GM21528 (cell line): ENCODE data around the gene FAF1.
"Not testable (repeated sequence)": the region's sequence is repeated elsewhere in the genome, so short reads cannot be mapped to it uniquely, and the experiment has no call there.

Experiments
- ATAC-seq: cut with Tn5 transposase; IDR thresholded peaks from one replicate; pipeline ENCODE4 v1.9.1; 2021; ENCODE audit warnings: mild to moderate bottlenecking, moderate library complexity; ENCODE audit not compliant: unreplicated experiment, low FRiP score

Gene FAF1

DNA sequence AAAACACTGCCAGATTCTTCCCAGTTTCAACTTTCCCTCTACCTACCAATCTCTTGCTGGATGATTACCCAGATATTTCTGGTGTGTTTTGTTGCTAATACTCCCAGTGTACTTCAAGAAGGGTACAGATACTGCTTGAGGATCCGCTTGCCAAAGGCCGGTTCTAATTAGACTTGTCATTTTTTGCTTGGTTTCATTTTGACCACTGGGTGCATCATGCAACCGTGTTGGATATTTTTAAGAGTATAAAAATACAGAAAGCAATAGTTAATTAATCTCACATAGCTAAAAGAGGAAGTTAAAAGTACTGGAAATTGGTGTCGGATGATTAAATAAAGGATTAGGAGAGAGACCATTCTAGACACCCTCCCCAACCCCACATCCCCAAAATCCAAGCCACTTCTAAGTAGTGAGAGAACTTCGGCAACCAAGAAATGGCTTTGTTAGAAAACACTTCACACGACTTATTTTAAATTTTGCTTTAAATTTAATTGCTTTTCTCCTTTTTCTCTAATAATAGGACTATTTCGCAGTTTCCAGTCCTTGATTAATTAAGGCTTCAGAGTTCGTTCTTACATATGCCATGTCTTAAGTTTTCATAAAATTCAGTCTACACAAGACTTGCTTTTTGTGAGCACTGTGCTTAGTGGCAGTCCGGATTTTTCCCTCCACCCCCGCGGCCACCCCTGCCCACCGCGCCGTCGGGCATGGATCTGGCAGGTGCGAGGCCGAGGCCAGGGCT is 7.5 kb upstream of the FAF1 start:
- no peak for ATAC-seq

DNA sequence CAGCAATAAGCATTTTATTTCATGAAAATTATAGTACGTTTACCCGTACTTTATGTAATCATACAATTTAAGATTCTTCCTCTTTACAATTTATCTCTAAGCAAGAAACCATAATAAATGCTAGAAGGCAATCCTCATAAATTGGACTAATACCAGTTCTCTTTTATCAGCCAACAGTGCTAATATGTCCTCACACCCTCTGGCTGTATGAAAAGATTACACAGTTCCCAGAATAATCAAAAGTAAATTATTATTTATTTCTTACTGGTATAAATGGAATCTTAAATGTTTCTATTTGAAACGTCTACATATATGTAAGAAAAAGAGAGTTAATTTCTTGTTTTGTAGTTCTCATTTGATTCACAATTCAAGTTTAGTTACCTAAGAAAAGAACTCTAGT is 6.9 kb upstream of the FAF1 start:
- no peak for ATAC-seq

DNA sequence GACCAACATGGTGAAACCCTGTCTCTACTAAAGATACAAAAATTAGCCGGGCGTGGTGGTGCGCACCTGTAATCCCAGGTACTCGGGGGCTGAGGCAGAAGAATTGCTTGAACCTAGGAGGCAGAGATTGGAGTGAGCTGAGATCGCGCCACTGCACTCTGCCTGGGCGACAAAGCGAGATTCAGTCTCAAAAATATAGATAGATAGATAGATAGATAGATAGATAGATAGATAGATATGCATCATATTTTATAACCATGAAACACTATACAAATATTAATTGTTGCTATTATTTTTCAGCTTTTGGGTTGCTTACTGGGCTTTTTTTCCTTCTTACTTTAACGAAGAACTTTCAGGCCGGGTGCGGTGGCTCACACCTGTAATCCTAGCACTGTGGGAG is 4.8 kb upstream of the FAF1 start:
- ATAC-seq, result no peak

DNA sequence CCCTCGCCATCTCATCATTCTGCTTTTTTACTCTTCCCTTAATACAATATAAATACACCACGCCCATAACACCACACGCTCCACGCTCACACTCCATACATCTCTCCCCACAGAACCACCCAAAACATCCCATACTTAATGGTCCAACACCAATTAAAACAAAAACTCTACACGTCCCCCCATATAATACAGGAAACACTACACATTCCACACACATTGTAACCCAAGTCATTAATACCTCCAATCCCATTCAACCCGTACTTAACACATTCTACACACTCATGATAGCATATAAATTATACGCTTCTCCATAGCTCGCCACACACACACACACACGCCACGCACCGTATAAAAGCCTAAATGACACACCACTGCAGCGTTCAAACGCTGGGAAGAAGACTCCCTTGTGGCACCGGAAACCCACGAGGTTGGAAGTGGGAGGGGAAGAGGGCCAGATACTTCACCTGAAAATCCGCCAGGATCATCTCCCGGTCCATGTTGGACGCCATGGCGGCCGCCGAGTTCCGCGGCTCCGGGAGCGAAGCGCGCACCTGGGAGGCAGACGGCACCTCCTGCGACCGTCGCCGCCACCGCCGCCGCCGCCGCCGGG is 659 bp downstream of the FAF1 start:
- ATAC-seq, result peak; percentile 39

DNA sequence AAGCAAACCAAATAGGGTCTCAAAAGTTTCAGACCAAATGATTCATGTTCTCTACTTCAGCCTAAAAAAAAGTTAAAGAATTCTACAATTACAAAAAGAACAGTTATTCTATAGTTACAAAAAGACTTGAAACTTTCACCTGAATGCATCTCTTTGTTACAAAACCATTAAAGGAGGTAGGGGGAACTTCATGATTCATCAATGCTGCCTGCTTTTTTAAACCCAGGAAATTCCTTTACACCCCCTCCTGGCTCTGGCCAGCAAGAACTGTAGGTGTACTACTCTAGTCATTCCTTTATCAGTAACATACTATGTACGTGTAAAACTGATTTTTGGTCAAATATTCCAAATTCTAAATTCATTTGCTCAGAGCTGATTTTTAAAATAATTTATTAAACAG is 5.0 kb downstream of the FAF1 start:
- no peak for ATAC-seq

DNA sequence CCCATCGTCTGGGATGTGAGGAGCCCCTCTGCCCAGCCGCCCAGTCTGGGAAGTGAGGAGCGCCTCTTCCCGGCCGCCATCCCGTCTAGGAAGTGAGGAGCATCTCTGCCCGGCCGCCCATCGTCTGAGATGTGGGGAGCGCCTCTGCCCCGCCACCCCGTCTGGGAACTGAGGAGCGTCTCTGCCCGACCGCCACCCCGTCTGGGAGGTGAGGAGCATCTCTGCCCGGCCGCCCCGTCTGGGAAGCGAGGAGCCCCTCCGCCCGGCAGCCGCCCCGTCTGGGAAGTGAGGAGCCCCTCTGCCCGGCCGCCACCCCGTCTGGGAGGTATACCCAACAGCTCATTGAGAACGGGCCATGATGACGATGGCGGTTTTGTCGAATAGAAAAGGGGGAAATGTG is 7.5 kb downstream of the FAF1 start:
- ATAC-seq, result not testable (repeated sequence)

DNA sequence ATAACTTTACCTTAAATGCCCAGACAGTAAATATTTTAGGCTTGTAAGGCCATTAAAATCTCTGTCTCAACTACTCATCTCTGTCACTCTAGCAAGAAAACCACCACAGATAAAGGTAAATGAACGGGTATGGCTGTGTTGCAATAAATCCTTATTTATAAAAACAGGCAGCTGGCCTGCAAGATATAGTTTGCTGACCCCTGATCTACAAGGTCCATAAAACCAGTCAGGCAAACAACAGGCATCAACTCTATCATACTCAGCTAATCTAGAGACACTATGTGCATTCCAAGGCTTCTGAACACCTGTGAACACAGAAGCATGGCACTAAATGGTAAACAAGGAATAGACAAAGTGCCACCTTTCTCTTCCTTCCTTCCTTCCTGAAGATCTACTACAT is 9.7 kb downstream of the FAF1 start:
- no peak for ATAC-seq

DNA sequence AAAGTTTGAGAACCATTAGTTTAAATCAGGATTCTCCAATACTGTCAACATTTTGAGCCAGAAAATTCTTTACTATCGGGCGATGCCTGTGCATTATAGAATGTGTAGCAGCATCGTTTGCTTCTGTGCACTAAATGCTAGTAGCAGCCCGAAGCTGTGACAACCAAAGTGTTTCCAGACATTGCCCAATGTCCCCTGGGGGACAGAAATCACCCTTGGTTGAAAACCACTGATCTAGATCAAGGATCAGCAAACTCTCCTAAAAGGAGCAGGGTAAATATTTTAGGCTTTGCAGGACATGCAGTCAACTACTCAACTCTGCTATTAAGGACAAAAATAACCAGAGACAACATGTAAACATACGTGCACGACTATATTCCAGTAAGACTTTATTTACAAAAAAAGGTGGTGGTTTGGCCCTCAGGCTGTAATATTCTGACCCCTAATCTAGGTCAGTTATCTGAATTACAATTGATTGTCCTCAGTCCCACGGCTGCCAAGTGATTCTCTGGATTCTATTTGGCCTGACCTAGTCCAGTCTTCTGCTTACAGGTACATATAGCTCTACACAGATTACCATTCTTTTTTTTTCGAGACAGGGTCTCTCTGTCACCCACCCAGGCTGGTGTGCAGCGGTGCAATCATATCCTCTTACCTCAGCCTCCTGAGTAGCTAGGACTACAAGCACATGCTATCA is 10.6 kb downstream of the FAF1 start:
- no peak for ATAC-seq

DNA sequence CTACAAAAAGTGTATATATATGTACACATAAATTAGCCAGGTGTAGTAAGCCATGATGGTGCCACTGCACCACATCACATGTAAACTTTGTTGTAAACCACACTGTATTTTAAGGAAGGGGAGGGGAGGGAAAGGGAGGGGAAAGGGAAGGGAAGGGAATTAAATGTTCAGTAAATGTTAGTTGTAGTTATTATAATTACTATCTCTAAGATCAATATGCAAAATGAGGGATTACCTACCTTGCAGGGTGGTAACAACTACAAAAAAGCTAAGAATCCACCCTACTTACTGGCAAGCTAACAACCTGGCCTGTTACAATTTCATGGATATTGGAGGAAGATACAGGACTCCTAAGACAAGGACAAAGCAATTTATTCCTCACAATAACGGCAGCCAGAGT is 17.7 kb downstream of the FAF1 start:
- ATAC-seq, result no peak

DNA sequence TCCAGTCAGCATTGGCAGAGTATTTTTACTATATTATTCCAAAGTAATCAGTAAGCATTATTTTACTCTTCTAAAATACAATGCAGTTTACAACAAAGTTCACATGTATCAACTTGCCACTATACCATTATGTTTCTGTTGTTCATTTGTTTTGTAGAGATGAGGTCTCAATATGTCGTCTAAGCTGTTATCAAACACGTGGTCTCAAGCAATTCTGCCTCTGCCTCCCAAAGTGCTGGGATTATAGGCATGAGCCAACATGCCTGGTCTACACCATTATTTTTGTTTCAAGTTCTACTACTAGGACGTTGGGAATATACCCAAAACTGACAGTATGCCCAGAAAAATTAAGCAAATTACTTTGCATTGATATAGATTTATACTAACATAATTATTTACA is 19.8 kb downstream of the FAF1 start:
- ATAC-seq, result no peak

DNA sequence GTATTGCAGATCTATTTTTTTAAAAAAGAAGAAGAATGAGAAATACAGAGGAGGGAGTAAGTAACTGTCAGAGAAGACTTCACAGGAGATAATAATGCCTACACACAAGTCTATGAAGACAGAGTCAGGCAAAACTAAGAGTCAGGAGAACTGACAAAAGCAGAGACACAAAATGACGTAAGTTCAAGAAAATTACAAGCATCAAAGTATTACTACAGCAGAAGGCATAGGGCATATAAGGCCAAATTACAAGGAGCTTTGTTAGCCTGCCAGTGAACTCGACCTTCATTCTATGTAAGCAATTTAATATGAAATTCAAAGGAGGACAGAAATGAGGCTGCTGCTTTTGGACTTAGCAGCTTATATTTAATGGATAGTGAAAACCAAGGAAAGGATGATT is 23.7 kb downstream of the FAF1 start:
- no peak for ATAC-seq

DNA sequence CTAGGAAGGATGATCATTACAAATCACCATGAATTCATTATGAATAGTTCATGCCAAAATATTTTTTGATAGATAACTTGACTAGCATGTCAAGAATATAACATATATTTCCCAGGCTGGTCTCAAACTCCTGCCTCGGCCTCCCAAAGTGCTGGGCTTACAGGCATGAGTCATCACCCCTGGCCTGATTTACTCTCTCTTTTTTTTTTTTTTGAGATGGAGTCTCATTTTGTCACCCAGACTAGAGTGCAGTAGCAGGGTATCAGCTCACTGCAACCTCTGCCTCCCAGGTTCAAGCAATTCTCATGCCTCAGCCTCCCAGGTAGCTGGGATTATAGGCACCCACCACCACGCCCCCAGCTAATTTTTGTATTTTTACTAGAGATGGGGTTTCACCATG is 24.8 kb downstream of the FAF1 start:
- not testable (repeated sequence) for ATAC-seq

DNA sequence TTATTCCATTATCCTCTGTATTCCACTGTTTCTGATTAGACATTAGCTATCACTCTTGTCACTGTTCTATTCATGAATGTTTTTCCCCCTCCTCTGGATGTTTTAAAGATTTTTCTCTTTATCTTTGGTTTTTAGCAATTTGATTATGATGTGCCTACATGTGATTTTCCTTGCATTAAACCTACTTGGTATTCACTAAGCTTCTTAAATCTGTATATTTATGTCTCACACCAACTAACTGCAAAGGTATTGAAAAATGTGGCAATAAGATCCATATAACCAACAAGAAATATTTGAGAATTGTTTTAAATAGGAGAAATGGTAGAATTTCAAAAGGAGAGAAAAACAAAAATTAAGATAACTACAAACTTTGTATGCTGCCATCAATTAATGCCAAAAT is 25.2 kb downstream of the FAF1 start:
- no peak for ATAC-seq

DNA sequence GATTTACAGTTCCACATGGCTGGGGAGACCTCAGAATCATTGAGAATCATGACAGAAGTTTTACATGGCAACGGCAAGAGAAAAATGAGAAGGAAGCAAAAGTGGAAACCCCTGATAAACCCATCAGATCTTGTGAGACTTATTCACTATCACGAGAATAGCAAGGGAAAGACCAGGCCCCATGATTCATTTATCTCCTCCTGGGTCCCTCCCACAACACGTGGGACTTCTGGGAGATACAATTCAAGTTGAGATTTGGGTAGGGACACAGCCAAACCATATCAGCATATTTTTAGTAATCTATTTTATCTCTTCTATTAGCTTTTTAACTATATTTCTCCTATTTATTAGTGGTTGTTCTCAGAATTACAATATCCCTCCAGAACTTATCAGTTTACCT is 26.3 kb downstream of the FAF1 start:
- ATAC-seq, result not testable (repeated sequence)

DNA sequence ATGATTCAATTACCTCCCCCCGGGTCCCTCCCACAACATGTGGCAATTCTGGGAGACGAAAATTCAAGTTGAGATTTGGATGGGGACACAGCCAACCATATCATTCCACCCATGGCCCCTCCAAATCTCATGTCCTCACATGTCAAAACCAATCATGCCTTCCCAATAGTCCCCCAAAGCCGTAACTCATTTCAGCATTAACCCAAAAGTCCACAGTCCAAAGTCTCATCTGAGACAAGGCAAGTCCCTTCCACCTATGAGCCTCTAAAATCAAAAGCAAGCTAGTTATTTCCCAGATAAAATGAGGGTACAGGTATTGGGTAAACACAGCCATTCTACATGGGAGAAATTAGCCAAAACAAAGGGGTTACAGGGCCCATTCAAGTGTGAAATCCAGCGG is 28.0 kb downstream of the FAF1 start:
- not testable (repeated sequence) for ATAC-seq

DNA sequence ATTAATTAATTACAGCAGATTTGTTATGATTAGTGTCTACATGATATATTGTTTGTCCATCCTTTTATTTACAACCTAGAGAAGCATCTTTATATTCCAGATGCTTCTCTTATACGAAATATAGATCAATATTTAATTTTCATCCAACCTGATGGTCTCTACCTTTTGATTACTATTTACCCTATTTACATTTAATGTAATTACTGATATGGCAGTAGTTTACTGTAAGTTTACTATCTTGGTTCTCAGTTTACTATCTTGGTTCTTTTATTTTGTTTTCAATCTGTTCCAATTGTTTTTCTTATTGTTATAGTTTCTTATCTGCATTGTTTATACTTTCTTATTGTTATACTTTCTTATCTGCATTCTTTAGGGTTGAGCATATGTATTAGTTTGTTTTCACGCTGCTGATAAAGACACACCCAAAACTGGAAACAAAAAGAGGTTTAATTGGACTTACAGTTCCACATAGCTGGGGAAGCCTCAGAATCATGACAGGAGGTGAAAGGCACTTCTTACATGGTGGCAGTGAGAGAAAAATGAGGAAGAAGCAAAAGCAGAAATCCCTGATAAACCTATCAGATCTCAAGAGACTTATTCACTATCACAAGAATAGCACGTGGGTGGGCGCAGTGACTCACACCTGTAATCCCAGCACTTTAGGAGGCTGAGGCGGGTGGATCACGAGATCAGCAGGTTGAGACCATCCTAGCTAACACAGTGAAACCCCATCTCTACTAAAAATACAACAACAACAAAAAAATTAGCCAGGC is 28.9 kb downstream of the FAF1 start:
- ATAC-seq, result no peak

DNA sequence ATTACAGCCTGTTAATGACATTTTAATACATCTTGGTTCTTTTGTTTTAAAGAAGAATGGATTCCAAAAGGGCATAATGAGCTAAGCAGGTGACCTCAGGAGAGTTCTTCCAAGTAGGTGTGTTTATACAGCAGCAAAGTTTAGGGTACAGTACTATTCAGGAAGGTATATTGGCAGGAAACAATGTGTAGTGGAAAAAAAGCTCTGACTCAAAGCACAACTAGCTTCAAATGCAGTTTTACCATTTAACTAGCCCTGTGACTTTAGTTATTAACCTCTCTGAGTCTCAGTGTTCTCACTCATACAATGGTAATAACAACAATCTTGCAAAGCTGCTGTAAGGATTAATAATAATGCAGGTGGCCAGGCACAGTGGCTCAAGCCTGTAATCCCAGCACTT is 29.9 kb downstream of the FAF1 start:
- ATAC-seq, result peak; percentile 76

DNA sequence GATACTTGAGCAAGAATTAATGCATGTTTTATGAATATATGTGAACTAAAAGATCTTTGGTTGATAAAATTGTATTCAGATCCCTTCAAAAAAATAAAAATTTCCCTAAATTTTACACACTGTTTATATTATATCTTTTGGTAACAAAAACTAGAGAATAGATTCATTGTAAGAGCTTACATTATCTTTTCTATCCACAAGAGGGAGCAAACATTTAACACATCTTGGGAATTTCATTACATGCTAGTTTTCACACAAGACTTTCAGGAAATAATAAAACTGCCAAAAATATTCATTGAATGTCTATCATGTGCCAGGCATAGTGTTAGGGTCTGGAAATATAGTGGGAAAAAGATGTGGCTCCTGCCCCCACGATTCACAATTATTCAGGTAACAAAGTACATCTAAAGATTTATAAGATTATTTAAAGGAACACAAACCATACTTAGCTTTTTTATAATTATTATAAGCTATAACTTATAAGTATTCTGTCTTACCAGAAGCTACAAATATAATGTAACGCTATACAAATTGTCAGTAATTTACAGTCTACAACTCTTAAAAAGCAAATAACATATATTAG is 30.6 kb downstream of the FAF1 start:
- ATAC-seq, result no peak

DNA sequence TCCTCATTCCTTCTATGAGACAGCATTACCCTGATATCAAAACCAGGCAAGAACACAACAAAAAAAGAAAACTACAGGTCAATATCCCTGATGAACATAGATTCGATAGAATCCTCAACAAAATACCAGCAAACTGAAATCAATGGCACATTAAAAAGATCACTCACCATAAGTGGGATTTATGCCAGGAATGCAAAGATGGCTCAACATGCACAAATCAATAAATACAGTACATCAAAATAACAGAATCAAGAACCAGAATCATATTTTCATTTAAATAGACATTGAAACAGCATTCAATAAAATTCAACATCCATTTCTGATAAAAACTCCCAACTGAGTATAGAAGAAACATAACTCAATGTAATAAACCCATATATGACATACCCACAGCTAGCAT is 36.5 kb downstream of the FAF1 start:
- no peak for ATAC-seq

DNA sequence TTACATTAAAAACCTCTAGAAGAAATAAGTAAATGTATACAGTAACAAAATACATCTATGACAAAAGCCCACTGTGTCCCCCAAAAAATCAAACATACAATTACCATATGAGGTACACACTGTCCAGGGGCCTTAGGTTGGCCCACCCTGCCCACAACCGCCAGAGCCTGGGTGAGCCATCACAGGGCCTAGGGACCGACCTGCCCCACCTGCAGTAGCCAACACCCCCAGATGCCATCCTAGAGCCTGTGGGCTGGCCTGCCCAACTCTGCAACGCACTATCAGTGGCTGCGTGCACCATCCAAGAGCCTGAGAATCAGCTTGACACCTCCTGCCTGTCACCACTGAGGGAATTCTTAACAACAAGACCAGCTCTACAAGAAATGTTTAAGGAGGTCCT is 39.0 kb downstream of the FAF1 start:
- ATAC-seq, result no peak

DNA sequence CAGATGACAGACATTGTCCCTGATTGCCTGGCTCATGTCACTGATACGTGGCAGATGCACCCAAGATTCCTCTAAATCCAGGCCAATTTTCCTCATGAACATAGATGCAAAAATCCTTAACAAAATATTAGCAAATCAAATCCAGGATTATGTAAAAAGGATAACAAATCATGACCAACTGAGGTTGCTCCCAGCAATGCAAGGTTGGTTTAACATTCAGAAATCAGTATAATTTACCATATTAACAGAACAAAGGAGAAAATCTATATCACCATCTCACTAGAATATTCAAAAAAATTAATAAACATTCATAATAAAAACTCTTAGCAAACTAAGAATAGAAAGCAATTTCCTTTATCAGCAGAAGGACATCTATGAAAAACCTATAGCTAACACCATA is 39.7 kb downstream of the FAF1 start:
- no peak for ATAC-seq
